ENCODE results near the gene PITPNC1.

- TF ChIP-seq CTCF (IDR thresholded peaks at IDR 0.05 in 4 of 5, conservative IDR thresholded peaks at IDR 0.05 in 1 of 5) (no peak), POLR2A (IDR thresholded peaks at IDR 0.05) (no peak)
Observed at GRCh38 chr17:67493812-67494211, 116.7 kb downstream of the PITPNC1 start.

Measured in gastrocnemius medialis (tissue), 4 donors.